VCaP (cell line): Measurements from ENCODE around the gene TBC1D22A.

Source experiments
- H3K27ac ChIP-seq: fragments of 450-650 bp; 2 replicates; pipeline ENCODE4 v1.5.1; 2017
- CTCF ChIP-seq: fragments of 450-650 bp; conservative IDR thresholded peaks from 2 replicates; pipeline ENCODE4 v1.5.1; 2017; ENCODE audit warnings: mild to moderate bottlenecking, moderate library complexity

TBC1D22A gene

GRCh38 chr22:46843821-46844255 lies 81.4 kb downstream of the TBC1D22A start:
- H3K27ac ChIP-seq: no peak overlapping the region

DNA sequence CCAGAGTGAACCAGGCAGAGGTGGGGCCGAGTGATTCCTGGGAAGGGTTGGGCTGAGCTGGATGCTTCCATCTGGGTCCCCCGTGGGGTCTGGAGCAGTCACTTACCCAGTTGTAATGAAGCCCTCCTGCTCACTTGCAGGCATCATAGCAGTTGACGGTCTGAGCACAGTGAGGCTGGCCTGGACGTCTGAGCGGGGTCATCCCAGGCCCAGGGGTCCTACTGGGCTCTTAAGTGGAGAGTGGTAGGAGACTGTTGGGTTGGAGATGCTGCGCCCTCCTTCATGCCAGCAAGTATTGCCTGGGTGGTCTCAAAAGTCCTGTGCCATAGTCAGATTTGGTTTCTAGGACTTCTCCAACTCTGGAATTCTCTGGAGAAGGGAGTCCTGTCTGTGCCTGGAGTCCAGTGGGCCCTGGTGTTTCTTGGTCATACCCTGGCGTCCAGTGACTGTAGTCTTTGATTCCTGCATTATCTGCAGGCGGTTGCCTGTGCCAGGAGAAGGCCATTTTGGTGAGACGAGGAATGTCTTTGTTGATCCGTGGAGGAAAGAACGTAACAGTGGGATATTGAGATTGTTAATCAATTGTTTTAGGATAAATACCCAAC lies 82.3 kb downstream of the TBC1D22A start:
- TF ChIP-seq CTCF: no peak
- H3K27ac ChIP-seq: 0 out of 2 replicates have a peak overlapping the region, but pooled peaks have one; percentile 42

More at GRCh38 chr22:46843821-46844255, 81.4 kb downstream of the TBC1D22A start:
- TF ChIP-seq CTCF: no peak

DNA sequence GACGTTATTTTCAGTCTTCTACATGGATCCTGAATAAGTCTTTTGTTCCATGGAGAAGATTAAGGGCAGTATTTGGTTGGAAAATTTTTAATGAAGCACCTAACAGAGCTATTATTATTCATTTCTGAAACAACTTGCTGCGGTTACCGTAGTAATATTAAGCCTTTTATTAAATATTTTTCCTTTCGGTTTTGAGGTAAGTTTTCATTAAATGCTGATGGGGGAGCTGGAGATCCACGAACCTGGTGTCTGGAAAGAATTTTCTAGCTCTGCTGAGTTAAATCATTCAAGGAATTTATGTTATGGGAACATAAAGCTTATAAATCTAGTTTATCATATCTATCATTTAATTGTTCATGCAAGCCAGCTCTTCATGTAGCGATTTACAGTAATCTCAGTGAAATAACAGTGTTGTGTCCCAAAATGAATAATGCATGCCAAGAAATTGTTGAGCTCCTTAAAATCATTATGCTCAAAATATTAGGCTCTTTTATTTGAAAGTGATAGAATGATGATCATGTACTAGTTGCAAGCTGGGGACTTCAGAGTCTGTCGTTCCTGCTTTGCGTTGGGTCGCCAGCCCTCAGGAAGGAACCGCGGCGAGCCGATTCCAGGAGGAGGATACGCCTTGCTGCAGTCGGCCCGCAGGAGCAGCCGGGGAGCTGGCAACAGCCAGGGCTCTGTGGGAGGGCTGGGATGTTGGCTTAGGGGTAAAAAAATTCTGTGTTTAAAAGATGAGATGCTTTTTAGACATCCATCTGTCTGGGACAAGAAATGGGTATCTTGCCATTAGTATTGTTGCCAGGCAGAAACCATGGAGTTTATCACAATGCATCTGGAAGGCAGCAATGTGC lies 83.1 kb downstream of the TBC1D22A start:
- TF ChIP-seq CTCF: peak; percentile 68
- H3K27ac ChIP-seq: peak overlapping the region; percentile 42

DNA sequence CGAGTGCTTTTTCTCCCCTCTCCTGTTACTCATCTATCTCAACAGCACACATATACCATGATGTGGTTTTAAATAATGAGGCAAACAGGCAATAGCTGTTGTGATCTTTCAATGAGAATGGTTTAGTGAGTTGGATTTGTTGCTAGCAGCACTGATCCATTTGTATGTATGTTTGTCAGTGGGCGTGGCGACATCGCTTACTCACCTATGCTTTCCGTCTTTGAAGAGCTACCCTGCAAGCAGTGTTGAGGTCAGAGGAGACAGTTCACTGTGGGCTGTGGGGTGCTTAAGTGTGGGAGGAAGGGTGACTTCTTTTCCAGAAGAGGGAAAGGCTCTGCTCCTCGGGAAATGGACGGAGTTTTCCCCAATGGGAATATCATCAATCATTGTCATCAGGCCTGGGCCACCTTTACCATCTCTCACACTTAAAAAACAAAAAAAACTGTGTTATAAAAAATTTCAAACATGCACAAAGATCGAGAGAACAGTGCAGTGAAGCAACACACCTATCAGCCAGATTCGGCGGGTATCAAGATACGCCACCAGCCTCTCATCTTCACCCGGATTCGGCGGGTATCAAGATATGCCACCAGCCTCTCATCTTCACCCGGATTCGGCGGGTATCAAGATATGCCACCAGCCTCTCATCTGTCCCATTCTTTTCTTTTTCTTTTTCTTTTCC lies 83.8 kb downstream of the TBC1D22A start:
- H3K27ac ChIP-seq: peak overlapping the region; percentile 42
- no peak for TF ChIP-seq CTCF

DNA sequence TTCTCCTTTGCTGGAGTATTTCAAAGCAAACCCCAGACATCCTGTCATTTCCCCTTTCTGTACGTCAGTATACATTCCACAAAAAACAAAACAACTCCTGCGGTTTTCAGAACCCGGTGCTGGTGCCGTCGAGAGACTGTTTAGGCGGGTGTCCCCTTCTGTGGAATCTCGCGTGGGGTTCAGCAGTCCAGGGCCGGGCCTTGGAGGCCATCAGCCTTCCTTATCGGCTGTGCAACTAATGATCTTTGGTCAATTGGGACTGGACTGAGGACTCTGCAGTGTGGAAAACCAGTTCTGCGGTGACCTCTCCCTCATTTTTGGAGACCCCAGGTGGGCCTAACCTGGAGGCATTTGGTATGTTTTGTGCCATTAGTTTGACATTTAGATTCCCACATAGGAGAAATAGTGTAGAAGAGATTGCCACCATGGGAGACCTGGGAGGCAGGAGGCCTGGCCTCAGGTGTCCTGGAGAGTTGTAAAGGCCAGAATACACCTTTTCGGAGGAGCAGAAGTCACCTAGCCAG lies 84.4 kb downstream of the TBC1D22A start:
- H3K27ac ChIP-seq: no peak overlapping the region
- TF ChIP-seq CTCF: no peak

- H3K27ac ChIP-seq: no peak overlapping the region
- no peak for TF ChIP-seq CTCF
These were observed 85.7 kb downstream of the TBC1D22A start for GRCh38 chr22:46848197-46848596.

DNA sequence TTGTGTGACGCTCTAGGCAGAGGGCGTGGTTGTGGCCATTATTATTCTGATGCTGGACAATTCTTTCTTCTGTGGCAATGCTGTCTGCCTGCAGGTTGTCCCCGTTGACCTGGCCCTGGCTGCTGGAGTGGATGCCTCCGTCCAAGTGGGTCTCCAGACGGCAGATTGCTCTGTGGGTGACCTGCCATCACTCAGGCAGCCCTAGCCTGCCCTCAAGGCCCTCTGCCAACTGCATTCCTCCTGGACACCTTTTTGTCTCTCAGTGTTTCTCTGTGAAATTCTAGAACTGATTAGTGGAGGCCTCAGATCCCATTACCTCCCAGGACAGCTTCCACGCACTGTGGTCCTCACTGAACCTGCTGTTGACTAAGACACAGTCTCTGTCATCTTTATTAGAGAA lies 86.7 kb downstream of the TBC1D22A start:
- H3K27ac ChIP-seq: no peak overlapping the region
- no peak for TF ChIP-seq CTCF
